Measurements from ENCODE around the gene KISS1.

The KISS1 gene

GRCh38 chr1:204232526-204232925 is 36.2 kb upstream of the KISS1 start:
- DNase-seq (ENCODE audit: low read depth), result no peak
- TF ChIP-seq CTCF (IDR thresholded peaks at IDR 0.05; ENCODE audit: low read length, missing control alignments), result no peak
- H3K4me3 ChIP-seq (replicated peaks; ENCODE audit: low read depth, low read length), result no peak overlapping the region

DNA sequence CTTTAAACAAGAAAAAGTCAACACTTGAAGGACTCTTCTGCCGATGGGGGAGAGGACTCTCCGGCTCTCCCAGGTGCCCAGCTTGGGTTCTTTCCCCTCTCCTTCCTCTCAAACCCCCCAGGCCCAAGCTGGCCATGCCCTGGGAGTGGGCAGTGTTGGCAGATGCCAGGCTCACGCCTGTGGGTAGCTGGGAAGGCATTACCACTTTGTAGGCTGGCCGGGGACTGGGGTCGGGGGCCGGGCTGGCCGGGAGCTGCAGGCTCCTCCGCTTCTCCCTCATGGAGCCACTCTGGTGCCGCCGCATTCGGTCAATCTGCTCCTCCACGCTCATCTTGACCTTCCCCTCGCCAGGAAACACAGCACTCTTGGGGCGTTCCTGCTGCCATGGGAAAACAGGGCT is 33.9 kb upstream of the KISS1 start:
- H3K4me3 ChIP-seq (replicated peaks; ENCODE audit: low read depth, low read length), result no peak overlapping the region
- no peak for DNase-seq (ENCODE audit: low read depth)
- TF ChIP-seq CTCF (IDR thresholded peaks at IDR 0.05; ENCODE audit: low read length, missing control alignments), result no peak

GRCh38 chr1:204228896-204229295 is 32.6 kb upstream of the KISS1 start:
- no peak for DNase-seq (ENCODE audit: low read depth)
- no peak overlapping the region for H3K4me3 ChIP-seq (replicated peaks; ENCODE audit: low read depth, low read length)
- no peak for TF ChIP-seq CTCF (IDR thresholded peaks at IDR 0.05; ENCODE audit: low read length, missing control alignments)

GRCh38 chr1:204227996-204228785 is 31.9 kb upstream of the KISS1 start:
- H3K4me3 ChIP-seq (replicated peaks; ENCODE audit: low read depth, low read length), result no peak overlapping the region
- TF ChIP-seq CTCF (IDR thresholded peaks at IDR 0.05; ENCODE audit: low read length, missing control alignments), result no peak

DNA sequence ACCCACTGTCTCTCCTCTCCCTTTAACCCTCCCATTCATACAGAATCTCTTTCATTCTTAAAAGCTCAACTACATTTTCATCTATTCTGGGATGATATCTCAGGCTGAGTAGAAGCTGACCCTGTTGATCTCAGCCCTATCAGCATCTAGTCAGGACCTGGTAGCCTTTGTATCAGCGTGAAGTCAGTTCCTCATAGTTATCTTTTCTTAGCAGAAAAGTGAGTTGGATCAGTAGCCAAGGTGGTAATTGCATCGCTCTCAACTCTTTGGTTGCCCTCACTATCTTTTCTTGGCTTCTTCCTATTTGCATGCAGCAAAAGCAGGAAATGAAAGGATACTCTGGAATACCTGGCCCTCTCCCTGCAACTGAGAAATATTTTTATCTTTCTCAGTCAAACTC is 31.1 kb upstream of the KISS1 start:
- TF ChIP-seq CTCF (IDR thresholded peaks at IDR 0.05; ENCODE audit: low read length, missing control alignments), result no peak
- no peak overlapping the region for H3K4me3 ChIP-seq (replicated peaks; ENCODE audit: low read depth, low read length)
- DNase-seq (ENCODE audit: low read depth), result no peak

More at GRCh38 chr1:204227996-204228785, 31.9 kb upstream of the KISS1 start:
- DNase-seq (ENCODE audit: low read depth), result no peak

DNA sequence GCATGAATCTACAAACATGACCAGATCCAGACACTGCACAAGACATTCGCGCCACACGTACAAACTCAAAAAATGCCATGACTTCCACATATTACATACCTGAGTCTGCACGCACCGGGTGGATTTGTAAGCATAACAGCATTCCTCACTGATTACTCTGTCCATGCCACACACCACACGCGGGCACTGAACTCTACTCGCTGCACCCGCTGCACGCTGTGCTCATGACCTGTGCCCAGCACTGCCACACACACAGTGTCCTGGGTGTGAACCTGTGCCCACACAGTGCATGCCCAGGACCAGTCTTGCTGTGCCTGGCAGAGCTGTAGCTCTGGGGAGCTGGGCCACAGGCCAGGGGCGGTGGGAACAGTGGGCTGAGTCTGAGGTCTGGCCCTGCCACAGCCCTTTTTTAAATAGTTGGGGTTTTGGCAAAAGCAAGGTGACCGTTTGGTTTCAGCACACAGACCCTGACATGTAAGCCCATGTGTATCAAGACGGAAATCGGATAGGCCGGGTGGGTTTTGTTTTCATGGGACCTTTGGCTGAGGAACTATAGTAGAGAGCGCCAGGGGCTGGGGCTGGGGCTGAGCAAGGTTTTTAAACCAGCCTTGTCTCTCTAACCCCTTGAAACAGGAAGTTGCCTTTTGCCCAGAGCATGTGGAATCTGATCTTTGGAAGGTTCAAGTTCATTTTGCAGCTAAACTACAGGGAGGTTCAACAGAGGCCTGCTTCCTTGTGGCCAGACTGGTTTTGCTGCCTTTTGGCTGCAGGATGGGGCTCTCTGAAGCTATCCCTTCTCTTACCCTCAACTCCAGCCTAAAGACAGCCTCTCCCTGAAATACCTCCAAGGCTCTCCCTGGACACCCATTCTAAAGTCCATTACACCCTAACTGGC is 29.8 kb upstream of the KISS1 start:
- no peak overlapping the region for H3K4me3 ChIP-seq (replicated peaks; ENCODE audit: low read depth, low read length)
- TF ChIP-seq CTCF (IDR thresholded peaks at IDR 0.05; ENCODE audit: low read length, missing control alignments), result no peak
- DNase-seq (ENCODE audit: low read depth), result no peak
